ENCODE results near the gene MAP2K1. TPM values are rescaled to one million over a fixed set of nuclear protein-coding genes. Genes with fewer than 3 reads are reported as not detected.

Gene MAP2K1
- total RNA-seq, 4 donors from 2014 or later, result 29.5 to 37.6 (median 35.9) TPM

DNA sequence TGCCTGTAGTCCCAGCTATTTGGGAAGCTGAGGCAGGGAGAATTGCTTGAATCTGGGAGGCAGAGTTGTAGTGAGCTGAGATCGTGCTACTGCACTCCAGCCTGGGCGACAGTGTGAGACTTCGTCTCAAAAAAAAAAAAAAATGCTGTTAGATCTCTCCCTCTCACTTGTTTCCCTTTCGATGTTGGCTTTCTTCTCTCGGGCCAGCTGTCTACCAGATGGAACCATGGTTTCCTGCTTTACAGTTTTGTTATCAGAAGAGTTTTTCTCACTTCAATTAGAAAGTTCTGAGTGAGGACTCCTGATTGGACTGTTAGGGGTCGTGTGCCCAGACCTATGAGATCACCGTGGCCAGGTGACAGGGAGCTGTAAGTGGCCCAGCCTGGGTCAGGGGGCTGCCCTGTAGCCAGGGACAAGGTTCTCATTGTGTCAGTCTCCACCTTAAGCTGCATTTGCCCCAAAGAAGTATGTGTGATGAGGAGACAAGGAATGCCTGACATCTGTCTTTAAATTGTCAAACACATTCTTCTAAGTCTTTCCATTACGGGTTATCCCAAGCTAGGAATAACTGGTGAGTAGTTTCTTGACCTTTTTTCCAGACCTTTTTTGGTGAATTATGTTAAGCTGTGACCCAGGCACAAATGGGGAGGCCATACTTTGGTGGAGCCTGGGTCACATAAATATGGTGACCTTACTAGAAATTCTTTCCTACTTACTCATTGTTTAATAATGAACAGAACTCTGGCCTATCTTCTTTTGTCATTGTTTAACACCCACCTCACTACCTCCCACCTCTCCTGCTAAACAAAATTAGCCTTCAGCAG lies 85.7 kb downstream of the MAP2K1 start:
- H3K4me3 ChIP-seq, result no peak overlapping the region
- DNase-seq (ENCODE audit: extremely low spot score), result no peak
- H3K4me1 ChIP-seq, result peaks cover 10 to 19% (median 16%) of the 10 kb centered on the region in 4 donors
- WGBS, result 80% methylated on average over 8 of the region's 8 CpGs
- TF ChIP-seq, protein P1, sequence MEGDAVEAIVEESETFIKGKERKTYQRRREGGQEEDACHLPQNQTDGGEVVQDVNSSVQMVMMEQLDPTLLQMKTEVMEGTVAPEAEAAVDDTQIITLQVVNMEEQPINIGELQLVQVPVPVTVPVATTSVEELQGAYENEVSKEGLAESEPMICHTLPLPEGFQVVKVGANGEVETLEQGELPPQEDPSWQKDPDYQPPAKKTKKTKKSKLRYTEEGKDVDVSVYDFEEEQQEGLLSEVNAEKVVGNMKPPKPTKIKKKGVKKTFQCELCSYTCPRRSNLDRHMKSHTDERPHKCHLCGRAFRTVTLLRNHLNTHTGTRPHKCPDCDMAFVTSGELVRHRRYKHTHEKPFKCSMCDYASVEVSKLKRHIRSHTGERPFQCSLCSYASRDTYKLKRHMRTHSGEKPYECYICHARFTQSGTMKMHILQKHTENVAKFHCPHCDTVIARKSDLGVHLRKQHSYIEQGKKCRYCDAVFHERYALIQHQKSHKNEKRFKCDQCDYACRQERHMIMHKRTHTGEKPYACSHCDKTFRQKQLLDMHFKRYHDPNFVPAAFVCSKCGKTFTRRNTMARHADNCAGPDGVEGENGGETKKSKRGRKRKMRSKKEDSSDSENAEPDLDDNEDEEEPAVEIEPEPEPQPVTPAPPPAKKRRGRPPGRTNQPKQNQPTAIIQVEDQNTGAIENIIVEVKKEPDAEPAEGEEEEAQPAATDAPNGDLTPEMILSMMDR (IDR thresholded peaks at IDR 0.05), result no peak
- TF ChIP-seq EP300 (IDR thresholded peaks at IDR 0.05) (no peak), POLR2A (IDR thresholded peaks at IDR 0.05; ENCODE audit: low read depth) (no peak), POLR2AphosphoS5 (IDR thresholded peaks at IDR 0.05) (no peak)
- H3K9me3 ChIP-seq, result no peaks in the 10 kb centered on the region
- intact Hi-C loops (cut with DNase I), result no loop called here
- no peaks in the 10 kb centered on the region for H3K27me3 ChIP-seq
- no peaks in the 10 kb centered on the region for H3K36me3 ChIP-seq
- H3K27ac ChIP-seq (replicated peaks in 1 of 4), result peak overlapping the region in 1 of 4 donors; percentile 1

DNA sequence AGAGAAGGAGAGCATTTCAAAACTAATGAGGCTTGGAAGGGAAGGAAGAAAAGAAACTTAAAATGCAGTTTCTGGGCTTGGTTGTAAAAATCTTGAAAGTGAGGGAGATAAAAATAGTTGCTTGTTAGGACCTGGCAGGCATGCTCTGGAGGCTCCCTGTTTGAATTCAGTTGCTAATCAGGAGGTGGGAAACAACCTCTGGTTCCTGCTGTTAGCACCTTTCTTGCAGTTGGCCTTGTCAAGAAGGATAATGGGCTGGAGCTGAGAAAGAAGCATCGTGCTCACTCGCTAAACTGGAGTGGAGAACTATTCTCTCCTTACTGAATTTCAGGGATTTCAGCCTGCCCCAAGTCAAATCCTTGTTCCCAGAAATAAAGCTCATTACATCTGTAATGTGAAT lies 87.4 kb downstream of the MAP2K1 start:
- H3K4me1 ChIP-seq, result peaks cover 10 to 19% (median 16%) of the 10 kb centered on the region in 4 donors
- WGBS, result 90% methylated on average over 2 of the region's 2 CpGs
- H3K9me3 ChIP-seq, result no peaks in the 10 kb centered on the region
- DNase-seq (ENCODE audit: extremely low spot score), result no peak
- no peaks in the 10 kb centered on the region for H3K27me3 ChIP-seq
- no peak for TF ChIP-seq EP300 (IDR thresholded peaks at IDR 0.05)
- no peak for TF ChIP-seq POLR2AphosphoS5 (IDR thresholded peaks at IDR 0.05)
- no peak for TF ChIP-seq POLR2A (IDR thresholded peaks at IDR 0.05; ENCODE audit: low read depth)
- TF ChIP-seq, protein P1 (IDR thresholded peaks at IDR 0.05), result no peak
- H3K4me3 ChIP-seq, result no peak overlapping the region
- no peaks in the 10 kb centered on the region for H3K36me3 ChIP-seq
- H3K27ac ChIP-seq (replicated peaks in 1 of 4), result no peak overlapping the region
- intact Hi-C loops (cut with DNase I), result no loop called here

DNA sequence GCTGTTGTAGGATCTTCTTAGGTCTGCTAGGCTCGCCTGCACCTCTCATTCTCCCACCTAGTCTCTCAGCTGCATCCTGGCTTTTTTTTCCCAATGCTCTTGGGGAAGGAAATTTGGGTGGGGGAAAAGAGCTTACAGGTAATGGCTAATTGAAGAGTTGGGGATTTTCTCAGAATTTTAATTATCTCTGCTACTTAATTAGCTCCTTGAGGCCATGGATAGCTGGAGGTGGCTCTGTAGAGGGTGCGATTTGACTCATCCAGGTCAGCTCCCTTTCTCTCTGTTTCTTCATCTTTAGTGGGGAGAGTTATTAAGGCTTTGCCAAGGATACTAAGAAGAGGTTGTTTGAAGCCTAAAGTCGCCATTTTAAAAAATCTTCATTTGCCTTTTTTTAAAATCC lies 88.3 kb downstream of the MAP2K1 start:
- 99% methylated on average over 3 of the region's 3 CpGs for WGBS
- intact Hi-C loops (cut with DNase I), result no loop called here
- Histone ChIP-seq H3K27ac (replicated peaks in 1 of 4) (no peak overlapping the region), H3K36me3 (no peaks in the 10 kb centered on the region), H3K4me3 (no peak overlapping the region), H3K4me1 (peaks cover 10 to 19% (median 16%) of the 10 kb centered on the region in 4 donors), H3K9me3 (no peaks in the 10 kb centered on the region), H3K27me3 (no peaks in the 10 kb centered on the region)
- no peak for DNase-seq (ENCODE audit: extremely low spot score)
- TF ChIP-seq POLR2AphosphoS5 (IDR thresholded peaks at IDR 0.05), result no peak

DNA sequence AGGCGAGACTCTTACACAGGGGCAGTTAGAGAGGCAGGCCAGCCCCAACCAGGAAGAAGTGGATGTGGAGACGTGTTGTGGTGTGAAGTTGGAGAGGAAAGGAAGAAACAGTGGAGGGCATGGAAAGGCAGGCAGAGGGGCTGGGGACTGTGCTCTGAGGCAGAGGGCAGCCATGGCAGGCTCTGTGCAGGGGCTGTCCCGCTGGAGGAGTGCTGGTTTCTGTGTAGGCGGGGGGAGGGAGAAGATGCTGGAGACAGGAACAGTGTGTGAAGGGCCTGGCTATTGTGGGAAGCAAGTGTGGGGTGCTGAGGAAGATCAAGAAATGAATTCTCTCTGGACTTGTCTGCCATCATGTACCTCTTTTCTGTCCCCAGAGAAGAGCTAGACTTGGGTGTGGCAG lies 89.8 kb downstream of the MAP2K1 start:
- Histone ChIP-seq H3K4me3 (no peak overlapping the region), H3K36me3 (peaks cover under 1 to 6% (median 2%) of the 10 kb centered on the region in 4 donors), H3K27me3 (no peaks in the 10 kb centered on the region), H3K9me3 (no peaks in the 10 kb centered on the region), H3K27ac (replicated peaks in 1 of 4) (no peak overlapping the region), H3K4me1 (peaks cover 10 to 17% (median 16%) of the 10 kb centered on the region in 4 donors)
- intact Hi-C loops (cut with DNase I), result no loop called here
- WGBS, result 85% methylated on average over 4 of the region's 4 CpGs
- TF ChIP-seq, protein P1 (IDR thresholded peaks at IDR 0.05), result no peak
- TF ChIP-seq POLR2AphosphoS5 (IDR thresholded peaks at IDR 0.05) (no peak), POLR2A (IDR thresholded peaks at IDR 0.05; ENCODE audit: low read depth) (no peak)
- DNase-seq (ENCODE audit: extremely low spot score), result no peak

DNA sequence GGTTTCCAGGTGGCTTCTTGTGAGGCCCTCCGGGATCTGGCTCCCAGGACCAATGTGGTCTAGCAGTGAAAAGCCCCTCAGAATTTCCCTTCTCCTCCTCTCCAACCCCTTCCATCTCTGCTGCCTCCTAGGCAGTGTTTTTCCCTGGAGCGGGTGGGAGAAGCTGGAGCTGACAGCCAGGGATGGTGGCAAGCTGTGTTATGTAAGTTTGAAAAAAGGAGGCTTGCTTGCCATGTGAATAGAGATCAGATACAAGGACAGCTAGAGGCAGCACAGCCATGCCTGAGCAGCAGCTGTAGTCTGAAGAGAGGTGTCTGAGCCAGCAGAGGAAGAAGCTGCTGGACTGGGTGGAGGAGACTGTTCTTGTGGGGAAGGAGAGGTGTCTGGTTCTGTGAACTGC lies 90.3 kb downstream of the MAP2K1 start:
- 83% methylated on average over 2 of the region's 2 CpGs for WGBS
- H3K9me3 ChIP-seq, result no peaks in the 10 kb centered on the region
- TF ChIP-seq, protein P1 (IDR thresholded peaks at IDR 0.05), result no peak
- TF ChIP-seq POLR2A (IDR thresholded peaks at IDR 0.05; ENCODE audit: low read depth), result no peak
- TF ChIP-seq POLR2AphosphoS5 (IDR thresholded peaks at IDR 0.05), result no peak
- no peak for TF ChIP-seq EP300 (IDR thresholded peaks at IDR 0.05)

More for the DNA sequence above, 90.3 kb downstream of the MAP2K1 start:
- no peaks in the 10 kb centered on the region for H3K27me3 ChIP-seq
- DNase-seq (ENCODE audit: extremely low spot score), result no peak
- no peak overlapping the region for H3K27ac ChIP-seq (replicated peaks in 1 of 4)
- peaks cover 8 to 14% (median 13%) of the 10 kb centered on the region in 4 donors for H3K4me1 ChIP-seq
- no peak overlapping the region for H3K4me3 ChIP-seq
- intact Hi-C loops (cut with DNase I), result no loop called here
- H3K36me3 ChIP-seq, result peaks cover 5 to 11% (median 7%) of the 10 kb centered on the region in 4 donors
